ENCODE results near the gene CCDC24. TPM values are rescaled to one million over a fixed set of nuclear protein-coding genes. Genes with fewer than 3 reads are reported as not detected.
A peak's percentile ranks its signal among the peaks of the same experiment; 100 is the strongest.

CCDC24 gene
- polyA plus RNA-seq, 2 of the 4 experiments (the other 2 are of a cell fraction): 2.0 to 10.2 TPM

DNA sequence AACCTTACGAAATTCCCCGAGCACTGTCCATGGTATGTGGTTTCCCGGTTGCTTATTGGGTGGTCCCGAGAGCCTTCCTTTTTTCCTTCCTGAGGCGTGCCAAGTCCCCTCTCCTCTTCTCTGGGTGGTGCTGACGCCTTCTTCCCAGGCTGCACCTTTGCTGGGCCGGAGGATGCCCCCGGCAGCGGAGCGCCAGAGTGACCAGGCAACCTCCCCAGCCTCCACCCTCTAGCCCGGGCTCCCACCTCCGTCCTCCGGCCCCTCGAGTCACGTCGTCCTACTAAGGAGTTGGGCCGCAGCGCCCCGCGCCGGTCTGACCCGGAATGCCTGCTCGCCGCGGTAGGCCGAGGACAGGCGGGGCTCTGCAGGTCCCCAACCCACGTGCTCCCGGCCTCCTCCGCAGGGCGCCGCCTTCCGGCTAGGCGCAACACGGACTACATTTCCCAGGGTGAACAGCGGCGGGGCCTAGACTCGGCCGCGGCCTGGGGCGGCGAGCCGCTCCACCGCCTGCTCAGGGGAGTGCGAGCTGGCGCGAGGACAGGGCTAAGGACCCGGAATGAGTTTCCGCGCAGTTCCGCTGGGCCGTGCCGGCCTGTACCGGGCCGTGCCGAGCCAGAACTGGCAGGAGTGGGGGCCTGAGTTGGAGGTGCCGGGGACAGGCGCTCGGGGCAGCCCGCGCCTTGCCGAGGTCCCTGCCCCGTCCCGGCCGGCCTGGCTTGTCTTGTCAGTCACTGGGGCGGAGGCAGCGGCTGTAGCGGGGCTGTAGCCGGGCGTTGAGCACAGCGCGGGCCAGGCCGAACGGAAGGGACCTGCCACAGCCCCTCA is 45.0 kb upstream of the CCDC24 start, which contains the start of gene IPO13 (continued):
- TF ChIP-seq, protein P1, sequence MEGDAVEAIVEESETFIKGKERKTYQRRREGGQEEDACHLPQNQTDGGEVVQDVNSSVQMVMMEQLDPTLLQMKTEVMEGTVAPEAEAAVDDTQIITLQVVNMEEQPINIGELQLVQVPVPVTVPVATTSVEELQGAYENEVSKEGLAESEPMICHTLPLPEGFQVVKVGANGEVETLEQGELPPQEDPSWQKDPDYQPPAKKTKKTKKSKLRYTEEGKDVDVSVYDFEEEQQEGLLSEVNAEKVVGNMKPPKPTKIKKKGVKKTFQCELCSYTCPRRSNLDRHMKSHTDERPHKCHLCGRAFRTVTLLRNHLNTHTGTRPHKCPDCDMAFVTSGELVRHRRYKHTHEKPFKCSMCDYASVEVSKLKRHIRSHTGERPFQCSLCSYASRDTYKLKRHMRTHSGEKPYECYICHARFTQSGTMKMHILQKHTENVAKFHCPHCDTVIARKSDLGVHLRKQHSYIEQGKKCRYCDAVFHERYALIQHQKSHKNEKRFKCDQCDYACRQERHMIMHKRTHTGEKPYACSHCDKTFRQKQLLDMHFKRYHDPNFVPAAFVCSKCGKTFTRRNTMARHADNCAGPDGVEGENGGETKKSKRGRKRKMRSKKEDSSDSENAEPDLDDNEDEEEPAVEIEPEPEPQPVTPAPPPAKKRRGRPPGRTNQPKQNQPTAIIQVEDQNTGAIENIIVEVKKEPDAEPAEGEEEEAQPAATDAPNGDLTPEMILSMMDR (IDR thresholded peaks at IDR 0.05): peak; percentile 55
- TF ChIP-seq, protein P2, sequence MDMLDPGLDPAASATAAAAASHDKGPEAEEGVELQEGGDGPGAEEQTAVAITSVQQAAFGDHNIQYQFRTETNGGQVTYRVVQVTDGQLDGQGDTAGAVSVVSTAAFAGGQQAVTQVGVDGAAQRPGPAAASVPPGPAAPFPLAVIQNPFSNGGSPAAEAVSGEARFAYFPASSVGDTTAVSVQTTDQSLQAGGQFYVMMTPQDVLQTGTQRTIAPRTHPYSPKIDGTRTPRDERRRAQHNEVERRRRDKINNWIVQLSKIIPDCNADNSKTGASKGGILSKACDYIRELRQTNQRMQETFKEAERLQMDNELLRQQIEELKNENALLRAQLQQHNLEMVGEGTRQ (IDR thresholded peaks at IDR 0.05): peak; percentile 82
- no peak for TF ChIP-seq RCOR1 (IDR thresholded peaks at IDR 0.05; ENCODE audit: low read depth, low read length)
- peak; percentile 58 to 68; a peak in 4 of 5 replicates for TF ChIP-seq RAD21 (conservative IDR thresholded peaks at IDR 0.05 in 1 of 2, IDR thresholded peaks at IDR 0.05 in 1 of 2)
- no peak for TF ChIP-seq FOSB (CRISPR knock-in tag; IDR thresholded peaks at IDR 0.05)
- no peak for TF ChIP-seq CBX2 (IDR thresholded peaks at IDR 0.05; ENCODE audit: borderline replicate concordance, low read depth)

DNA sequence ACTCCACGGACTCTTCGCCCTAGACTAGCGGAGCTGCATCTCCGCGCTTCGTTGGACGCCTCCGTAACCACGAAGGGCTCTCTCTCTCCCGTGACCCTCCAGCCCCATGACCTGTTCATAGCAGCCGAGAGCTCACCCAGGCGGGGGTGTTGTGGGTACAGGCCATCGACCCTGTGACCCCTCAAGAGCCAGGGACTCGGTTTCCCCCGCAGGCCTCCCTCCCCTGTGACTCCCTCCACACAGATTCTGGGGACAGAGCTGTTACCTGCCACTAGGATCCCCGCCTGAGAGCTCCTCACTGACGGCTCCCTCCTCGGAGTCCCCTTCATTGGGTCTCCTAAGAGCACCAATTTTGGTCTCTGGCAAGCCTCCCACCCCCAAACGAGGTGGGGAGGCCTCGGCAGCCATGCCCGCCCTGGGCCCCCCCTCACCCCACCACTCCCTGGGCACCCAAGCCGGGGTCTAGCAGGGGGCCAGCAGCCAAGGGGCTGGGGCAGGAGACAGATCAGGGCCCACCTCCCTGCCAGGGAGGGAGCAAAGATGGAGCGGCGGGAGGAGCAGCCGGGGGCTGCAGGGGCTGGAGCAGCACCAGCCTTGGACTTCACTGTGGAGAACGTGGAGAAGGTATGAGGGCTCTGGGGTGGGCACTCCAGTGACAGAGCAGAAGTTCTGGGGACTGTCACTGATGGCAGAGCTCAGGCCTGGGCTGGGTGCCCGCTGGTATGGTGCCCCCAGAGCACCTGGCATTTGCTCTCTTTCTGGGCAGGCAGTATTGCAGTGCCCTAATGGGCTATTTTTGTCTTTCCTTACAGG is 44.1 kb upstream of the CCDC24 start:
- POLR2A ChIA-PET: no interaction called here

More for the DNA sequence above, 44.1 kb upstream of the CCDC24 start:
- FAIRE-seq (no peak), DNase-seq (ENCODE audit: low read depth in 1 of 2, low spot score in 1 of 2) (no peak), ATAC-seq (peak in 1 of 2 experiments; percentile 51; a peak in 2 of 6 replicates)
- Histone ChIP-seq H3K4me1 (peaks cover 13% of the 10 kb centered on the region; the same call in 1 of the 3 replicates), H3K9me3 (no peaks in the 10 kb centered on the region), H3K27ac (peak overlapping the region; percentile 94 to 97), H3K4me3 (peak overlapping the region; percentile 68), H3K4me2 (peak overlapping the region; percentile 87)
- TF ChIP-seq ZFP36 (IDR thresholded peaks at IDR 0.05; ENCODE audit: borderline replicate concordance, partially characterized antibody) (no peak), FOSL2 (IDR thresholded peaks at IDR 0.05) (no peak), FOSL2 (CRISPR knock-in tag; IDR thresholded peaks at IDR 0.05) (no peak), MAZ (IDR thresholded peaks at IDR 0.05; ENCODE audit: borderline replicate concordance, low read depth, low read length) (no peak), CBX8 (IDR thresholded peaks at IDR 0.05) (no peak), RCOR1 (IDR thresholded peaks at IDR 0.05; ENCODE audit: low read depth, low read length) (no peak), BHLHE40 (IDR thresholded peaks at IDR 0.05; ENCODE audit: low read depth, low read length) (no peak), SMC3 (IDR thresholded peaks at IDR 0.05) (no peak), HOXB5 (CRISPR knock-in tag; IDR thresholded peaks at IDR 0.05) (no peak), EP300 (IDR thresholded peaks at IDR 0.05) (no peak), SREBF2 (IDR thresholded peaks at IDR 0.05) (no peak), ZSCAN20 (CRISPR knock-in tag; IDR thresholded peaks at IDR 0.05) (no peak), EHF (CRISPR knock-in tag; IDR thresholded peaks at IDR 0.05) (no peak), NPAS2 (CRISPR knock-in tag; IDR thresholded peaks at IDR 0.05; ENCODE audit: borderline replicate concordance) (no peak), RFX5 (IDR thresholded peaks at IDR 0.05) (no peak), RARB (CRISPR knock-in tag; IDR thresholded peaks at IDR 0.05) (no peak), CBX2 (IDR thresholded peaks at IDR 0.05; ENCODE audit: borderline replicate concordance, low read depth) (no peak), FOXS1 (CRISPR knock-in tag; IDR thresholded peaks at IDR 0.05) (no peak)
- TF ChIP-seq, protein P3, sequence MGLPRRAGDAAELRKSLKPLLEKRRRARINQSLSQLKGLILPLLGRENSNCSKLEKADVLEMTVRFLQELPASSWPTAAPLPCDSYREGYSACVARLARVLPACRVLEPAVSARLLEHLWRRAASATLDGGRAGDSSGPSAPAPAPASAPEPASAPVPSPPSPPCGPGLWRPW (IDR thresholded peaks at IDR 0.05): no peak
- TF ChIP-seq, protein P1 (IDR thresholded peaks at IDR 0.05): no peak
- CTCF ChIA-PET: interaction anchor here (0.6 to 7.4 kb wide), 6 partner anchors 12 to 275 kb away, joined by 3 to 69 read pairs (median 3); partner anchors contain the start of gene DPH2
- WGBS (ENCODE audit: missing lambda C conversion rate): 0% methylated on average over 3 of the region's 27 CpGs
